Mucosa of descending colon (tissue), 3 donors: ENCODE results near the gene FEM1B. TPM values are rescaled to one million over a fixed set of nuclear protein-coding genes. Genes with fewer than 3 reads are reported as not detected.

Experiments used
- ATAC-seq: fragments of 200-7000 bp; cut with Tn5 transposase; one replicate; pipeline ENCODE4 v1.9.1; 2020; ENCODE audit warnings: mild to moderate bottlenecking, moderate library complexity
- DNase-seq, 3 donors: peaks; one replicate each; pipeline ENCODE4 v3.0.0-alpha.2; 2020
- H3K36me3 ChIP-seq: fragments of 200-600 bp; one replicate; pipeline ENCODE4 v1.8.0; 2021; ENCODE audit warnings: low read depth, mild to moderate bottlenecking
- H3K4me1 ChIP-seq: fragments of 200-600 bp; one replicate; pipeline ENCODE4 v1.8.0; 2021; ENCODE audit warnings: low read depth, mild to moderate bottlenecking
- H3K4me3 ChIP-seq: fragments of 200-600 bp; one replicate; pipeline ENCODE4 v1.8.0; 2021; ENCODE audit warnings: mild to moderate bottlenecking
- H3K9me3 ChIP-seq: fragments of 200-600 bp; one replicate; pipeline ENCODE4 v1.8.0; 2021; ENCODE audit warnings: mild to moderate bottlenecking
- intact Hi-C, 2 donors: fragments of 100-400 bp; cut with DNase I in 1 of 2; cut with micrococcal nuclease in 1 of 2; formaldehyde crosslinking; loops; one replicate each; pipeline versions ENCODE4 v1.11.0 to v1.11.1; 2022; cut with DNase I, micrococcal nuclease
- total RNA-seq, 3 donors: library from RNA; stranded (reverse); fragmentation: NEBNext Ultra II Directional in 2 of 3; extraction: Animal tissue kit (Norgen Biotek cat#: 25700) in 2 of 3; gene quantifications; one replicate each; pipeline versions ENCODE4 v1.2.1 to v1.2.4, GENCODE V29; 2021 to 2023
- TF ChIP-seq, protein P1 (sequence below): fragments of 200-600 bp; IDR thresholded peaks from one replicate; pipeline ENCODE4 v1.8.0; 2022; ENCODE audit warnings: antibody characterized with exemption, mild to moderate bottlenecking
- donor health status: DM: no; HTN: no; CAD: no; lungs with moderate emphysema.
- donor health status: DM: no; HTN: no; CAD: no.
- donor health status: DM: no; HTN: yes; CAD: no.

FEM1B gene
- total RNA-seq, 3 donors from 2014 or later = 50.4 to 65.3 (median 65.3) TPM

DNA sequence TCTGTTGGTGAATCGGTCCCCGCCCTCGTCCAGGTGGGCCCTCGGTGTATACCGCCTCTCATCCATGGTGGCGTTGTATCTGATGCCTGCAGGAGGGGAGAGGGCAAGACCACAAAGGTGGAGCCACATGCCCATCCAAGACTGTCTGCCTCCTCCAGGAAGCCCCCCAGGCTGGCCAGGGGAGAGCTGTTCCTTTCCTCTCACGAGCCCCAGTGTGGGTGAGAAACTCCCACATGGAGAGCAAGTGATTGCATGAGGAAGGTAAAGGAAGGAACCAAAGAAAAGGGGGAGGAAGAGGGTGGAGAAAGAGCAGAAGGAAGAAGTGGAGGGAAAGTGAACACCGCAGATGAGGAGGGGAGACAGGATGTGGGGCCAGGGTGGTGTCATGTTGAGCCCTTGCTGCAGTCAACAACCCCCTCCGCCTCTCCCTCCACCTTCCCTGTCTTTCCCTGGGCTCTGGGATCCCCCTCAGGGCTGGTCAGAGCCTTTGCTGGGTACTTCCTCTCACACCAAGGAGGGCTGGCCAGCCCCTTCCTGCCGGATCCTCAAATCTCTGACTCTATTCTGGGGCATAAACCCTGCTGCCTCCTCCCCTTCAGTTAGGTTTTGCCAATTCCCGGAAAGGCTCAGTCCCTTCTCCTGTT is 49.3 kb downstream of the FEM1B start:
- intact Hi-C loops = no loop called here
- Histone ChIP-seq H3K4me3 (no peak overlapping the region), H3K4me1 (no peaks in the 10 kb centered on the region), H3K36me3 (no peaks in the 10 kb centered on the region), H3K9me3 (no peaks in the 10 kb centered on the region)
- ATAC-seq (no peak), DNase-seq (no peak)
- TF ChIP-seq, protein P1, sequence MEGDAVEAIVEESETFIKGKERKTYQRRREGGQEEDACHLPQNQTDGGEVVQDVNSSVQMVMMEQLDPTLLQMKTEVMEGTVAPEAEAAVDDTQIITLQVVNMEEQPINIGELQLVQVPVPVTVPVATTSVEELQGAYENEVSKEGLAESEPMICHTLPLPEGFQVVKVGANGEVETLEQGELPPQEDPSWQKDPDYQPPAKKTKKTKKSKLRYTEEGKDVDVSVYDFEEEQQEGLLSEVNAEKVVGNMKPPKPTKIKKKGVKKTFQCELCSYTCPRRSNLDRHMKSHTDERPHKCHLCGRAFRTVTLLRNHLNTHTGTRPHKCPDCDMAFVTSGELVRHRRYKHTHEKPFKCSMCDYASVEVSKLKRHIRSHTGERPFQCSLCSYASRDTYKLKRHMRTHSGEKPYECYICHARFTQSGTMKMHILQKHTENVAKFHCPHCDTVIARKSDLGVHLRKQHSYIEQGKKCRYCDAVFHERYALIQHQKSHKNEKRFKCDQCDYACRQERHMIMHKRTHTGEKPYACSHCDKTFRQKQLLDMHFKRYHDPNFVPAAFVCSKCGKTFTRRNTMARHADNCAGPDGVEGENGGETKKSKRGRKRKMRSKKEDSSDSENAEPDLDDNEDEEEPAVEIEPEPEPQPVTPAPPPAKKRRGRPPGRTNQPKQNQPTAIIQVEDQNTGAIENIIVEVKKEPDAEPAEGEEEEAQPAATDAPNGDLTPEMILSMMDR = no peak

DNA sequence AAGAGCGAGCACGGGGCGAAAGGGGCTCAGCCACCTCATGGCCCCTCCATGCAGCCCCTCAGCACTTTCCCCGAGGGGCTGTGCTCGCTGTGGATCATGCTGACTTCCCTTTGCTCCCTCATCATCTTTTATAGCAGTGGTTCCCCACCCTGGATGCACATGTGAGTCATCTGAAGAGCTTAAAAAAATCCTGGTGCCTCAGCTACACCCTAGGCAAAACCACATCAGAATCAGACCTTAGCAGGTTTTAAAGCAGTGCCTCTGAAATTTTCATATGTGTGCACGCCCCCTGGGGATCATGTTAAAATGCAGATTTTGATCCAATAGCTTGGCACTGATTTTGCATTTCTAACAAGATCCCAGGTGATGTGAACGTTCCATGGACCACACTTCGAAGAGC is 50.9 kb downstream of the FEM1B start:
- no peak for DNase-seq
- H3K4me1 ChIP-seq = no peaks in the 10 kb centered on the region
- no peaks in the 10 kb centered on the region for H3K9me3 ChIP-seq
- no peaks in the 10 kb centered on the region for H3K36me3 ChIP-seq
- no peak overlapping the region for H3K4me3 ChIP-seq
- intact Hi-C loops = no loop called here
- no peak for ATAC-seq
- TF ChIP-seq, protein P1 = no peak

DNA sequence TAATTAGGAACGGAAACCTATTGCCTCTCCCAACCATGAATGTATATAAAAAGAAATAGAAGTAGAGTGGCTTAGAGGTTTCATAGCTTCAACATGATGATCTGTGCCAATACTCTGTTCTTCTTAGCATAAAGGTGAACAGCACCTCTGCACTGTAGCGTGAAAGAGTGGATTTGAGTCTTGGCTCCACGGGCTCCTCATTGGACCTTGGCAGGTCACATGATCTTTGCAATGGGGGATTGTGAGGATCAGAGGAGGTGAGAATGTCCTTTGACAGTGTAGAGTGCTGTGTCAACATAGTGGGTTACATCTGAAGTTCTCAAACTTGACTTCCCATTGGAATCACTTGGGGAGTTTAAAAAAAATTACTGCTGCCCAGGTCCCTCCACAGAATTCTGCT is 51.4 kb downstream of the FEM1B start:
- ATAC-seq = no peak
- TF ChIP-seq, protein P1 = no peak
- H3K36me3 ChIP-seq = no peaks in the 10 kb centered on the region
- H3K4me1 ChIP-seq = no peaks in the 10 kb centered on the region
- DNase-seq = no peak
- no peak overlapping the region for H3K4me3 ChIP-seq
- intact Hi-C loops = no loop called here
- H3K9me3 ChIP-seq = no peaks in the 10 kb centered on the region

DNA sequence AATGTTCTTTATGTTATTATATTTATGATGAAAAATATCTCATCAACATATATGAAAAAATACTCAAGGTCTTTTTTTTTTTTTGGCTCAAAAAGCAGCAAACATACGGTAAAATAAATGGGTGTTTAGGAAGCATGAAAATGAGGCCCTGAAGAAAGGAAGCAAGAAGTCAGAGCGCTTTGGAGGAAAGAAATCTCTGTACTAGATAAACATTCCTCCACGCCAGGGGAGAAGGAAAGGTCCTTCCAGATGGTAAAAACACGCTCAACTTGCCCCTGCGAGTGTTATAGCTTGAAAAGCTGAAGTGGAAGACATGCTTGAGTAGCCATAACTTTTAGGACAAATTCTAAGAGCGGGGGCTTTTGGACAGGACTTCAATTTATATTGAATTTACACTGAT is 52.9 kb downstream of the FEM1B start:
- Histone ChIP-seq H3K4me1 (no peaks in the 10 kb centered on the region), H3K9me3 (no peaks in the 10 kb centered on the region), H3K36me3 (no peaks in the 10 kb centered on the region), H3K4me3 (no peak overlapping the region)
- DNase-seq (no peak), ATAC-seq (no peak)
- intact Hi-C loops = no loop called here
- TF ChIP-seq, protein P1 = no peak

DNA sequence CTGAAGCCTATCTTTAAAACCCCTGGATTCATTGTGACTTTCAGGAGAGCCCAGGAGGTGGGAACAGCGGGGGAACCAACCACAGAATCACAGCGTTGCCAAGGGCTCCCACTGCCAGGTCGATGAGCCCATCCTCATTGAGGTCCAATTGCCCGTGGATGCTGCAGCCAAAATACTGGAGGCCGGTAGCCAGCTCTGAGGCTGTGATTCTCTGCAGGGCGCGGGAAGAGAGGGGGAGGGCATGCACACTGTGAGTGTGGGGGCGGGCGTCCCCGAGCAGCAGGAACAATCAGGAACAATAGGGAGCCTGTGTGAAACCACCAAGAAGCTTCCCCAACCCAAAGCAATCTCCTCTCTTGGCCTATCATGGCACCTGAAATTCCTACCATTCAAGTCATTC is 53.4 kb downstream of the FEM1B start:
- TF ChIP-seq, protein P1 = no peak
- Histone ChIP-seq H3K4me3 (no peak overlapping the region), H3K36me3 (no peaks in the 10 kb centered on the region), H3K9me3 (no peaks in the 10 kb centered on the region), H3K4me1 (no peaks in the 10 kb centered on the region)
- DNase-seq = no peak
- intact Hi-C loops = no loop called here
- no peak for ATAC-seq

DNA sequence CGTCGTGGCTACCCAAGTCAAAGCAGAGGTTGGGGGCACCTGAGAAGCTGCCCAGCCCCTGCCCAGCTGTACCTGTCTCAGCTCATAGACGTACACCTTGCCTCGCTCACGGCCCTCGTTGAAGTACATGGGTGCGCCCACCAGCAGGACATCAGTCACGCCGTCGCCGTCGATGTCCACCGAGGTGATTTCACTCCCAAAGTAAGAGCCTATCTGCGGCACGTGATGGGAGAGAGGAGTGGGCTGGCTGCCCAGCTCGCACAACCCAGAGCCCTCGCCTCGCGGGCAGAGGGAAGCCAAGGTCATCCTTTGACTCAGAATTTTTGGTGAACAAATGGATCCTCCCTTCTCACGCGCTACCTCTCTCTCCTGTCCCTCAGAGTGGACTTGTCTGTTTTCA is 54.7 kb downstream of the FEM1B start:
- H3K36me3 ChIP-seq = no peaks in the 10 kb centered on the region
- ATAC-seq (no peak), DNase-seq (no peak)
- H3K4me1 ChIP-seq = no peaks in the 10 kb centered on the region
- TF ChIP-seq, protein P1 = no peak
- intact Hi-C loops = no loop called here
- no peaks in the 10 kb centered on the region for H3K9me3 ChIP-seq
- no peak overlapping the region for H3K4me3 ChIP-seq
